Inferior parietal cortex (tissue), 1 donor: ENCODE data around the gene SYNGR4.

Experiments
- DNase-seq: peaks from one replicate; pipeline ENCODE4 v3.0.0-alpha.2; 2016; ENCODE audit errors: extremely low spot score

Gene SYNGR4

GRCh38 chr19:48396016-48396823, 32.1 kb downstream of the SYNGR4 start:
- no peak for DNase-seq

GRCh38 chr19:48396824-48397176, 32.6 kb downstream of the SYNGR4 start:
- no peak for DNase-seq

- no peak for DNase-seq
These were observed 33.3 kb downstream of the SYNGR4 start for GRCh38 chr19:48397263-48398101.

GRCh38 chr19:48398102-48398374, 33.9 kb downstream of the SYNGR4 start:
- DNase-seq, result no peak

- no peak for DNase-seq
These were observed 34.4 kb downstream of the SYNGR4 start for GRCh38 chr19:48398375-48399235.

- DNase-seq, result no peak
These were observed 36.0 kb downstream of the SYNGR4 start for GRCh38 chr19:48400018-48400742.

GRCh38 chr19:48401287-48401686, 37.1 kb downstream of the SYNGR4 start:
- no peak for DNase-seq

GRCh38 chr19:48403606-48404005, 39.4 kb downstream of the SYNGR4 start:
- peak; percentile 50 for DNase-seq

- DNase-seq, result no peak
These were observed 41.0 kb downstream of the SYNGR4 start for GRCh38 chr19:48405010-48405659.

- no peak for DNase-seq
These were observed 41.7 kb downstream of the SYNGR4 start for GRCh38 chr19:48405850-48406249.

GRCh38 chr19:48413879-48414587, 49.9 kb downstream of the SYNGR4 start:
- DNase-seq, result no peak

- no peak for DNase-seq
These were observed 51.2 kb downstream of the SYNGR4 start for GRCh38 chr19:48415395-48415794.

GRCh38 chr19:48415806-48416221, 51.6 kb downstream of the SYNGR4 start:
- no peak for DNase-seq

GRCh38 chr19:48417421-48417820, 53.3 kb downstream of the SYNGR4 start:
- DNase-seq, result no peak

- no peak for DNase-seq
These were observed 54.3 kb downstream of the SYNGR4 start for GRCh38 chr19:48418317-48419064.

GRCh38 chr19:48419158-48419920, 55.2 kb downstream of the SYNGR4 start:
- no peak for DNase-seq

GRCh38 chr19:48421548-48421947, 57.4 kb downstream of the SYNGR4 start:
- no peak for DNase-seq

- no peak for DNase-seq
These were observed 60.6 kb downstream of the SYNGR4 start for GRCh38 chr19:48424694-48425219.
